ENCODE results near the gene C1orf226. TPM values are rescaled to one million over a fixed set of nuclear protein-coding genes. Genes with fewer than 3 reads are reported as not detected.

Gene C1orf226
- total and polyA plus RNA-seq, 9 of the 15 experiments (the other 6 are each of a cell fraction or from before 2014, with no cell fraction given) = 0.10 to 1.4 (median 0.47) TPM

- no peak for TF ChIP-seq ZNF324 (CRISPR knock-in tag; IDR thresholded peaks at IDR 0.05)
- TF ChIP-seq KDM2B (CRISPR knock-in tag; IDR thresholded peaks at IDR 0.05) = no peak
- TF ChIP-seq ZNF707 (CRISPR knock-in tag; conservative IDR thresholded peaks at IDR 0.05) = no peak
- TF ChIP-seq, protein P1, sequence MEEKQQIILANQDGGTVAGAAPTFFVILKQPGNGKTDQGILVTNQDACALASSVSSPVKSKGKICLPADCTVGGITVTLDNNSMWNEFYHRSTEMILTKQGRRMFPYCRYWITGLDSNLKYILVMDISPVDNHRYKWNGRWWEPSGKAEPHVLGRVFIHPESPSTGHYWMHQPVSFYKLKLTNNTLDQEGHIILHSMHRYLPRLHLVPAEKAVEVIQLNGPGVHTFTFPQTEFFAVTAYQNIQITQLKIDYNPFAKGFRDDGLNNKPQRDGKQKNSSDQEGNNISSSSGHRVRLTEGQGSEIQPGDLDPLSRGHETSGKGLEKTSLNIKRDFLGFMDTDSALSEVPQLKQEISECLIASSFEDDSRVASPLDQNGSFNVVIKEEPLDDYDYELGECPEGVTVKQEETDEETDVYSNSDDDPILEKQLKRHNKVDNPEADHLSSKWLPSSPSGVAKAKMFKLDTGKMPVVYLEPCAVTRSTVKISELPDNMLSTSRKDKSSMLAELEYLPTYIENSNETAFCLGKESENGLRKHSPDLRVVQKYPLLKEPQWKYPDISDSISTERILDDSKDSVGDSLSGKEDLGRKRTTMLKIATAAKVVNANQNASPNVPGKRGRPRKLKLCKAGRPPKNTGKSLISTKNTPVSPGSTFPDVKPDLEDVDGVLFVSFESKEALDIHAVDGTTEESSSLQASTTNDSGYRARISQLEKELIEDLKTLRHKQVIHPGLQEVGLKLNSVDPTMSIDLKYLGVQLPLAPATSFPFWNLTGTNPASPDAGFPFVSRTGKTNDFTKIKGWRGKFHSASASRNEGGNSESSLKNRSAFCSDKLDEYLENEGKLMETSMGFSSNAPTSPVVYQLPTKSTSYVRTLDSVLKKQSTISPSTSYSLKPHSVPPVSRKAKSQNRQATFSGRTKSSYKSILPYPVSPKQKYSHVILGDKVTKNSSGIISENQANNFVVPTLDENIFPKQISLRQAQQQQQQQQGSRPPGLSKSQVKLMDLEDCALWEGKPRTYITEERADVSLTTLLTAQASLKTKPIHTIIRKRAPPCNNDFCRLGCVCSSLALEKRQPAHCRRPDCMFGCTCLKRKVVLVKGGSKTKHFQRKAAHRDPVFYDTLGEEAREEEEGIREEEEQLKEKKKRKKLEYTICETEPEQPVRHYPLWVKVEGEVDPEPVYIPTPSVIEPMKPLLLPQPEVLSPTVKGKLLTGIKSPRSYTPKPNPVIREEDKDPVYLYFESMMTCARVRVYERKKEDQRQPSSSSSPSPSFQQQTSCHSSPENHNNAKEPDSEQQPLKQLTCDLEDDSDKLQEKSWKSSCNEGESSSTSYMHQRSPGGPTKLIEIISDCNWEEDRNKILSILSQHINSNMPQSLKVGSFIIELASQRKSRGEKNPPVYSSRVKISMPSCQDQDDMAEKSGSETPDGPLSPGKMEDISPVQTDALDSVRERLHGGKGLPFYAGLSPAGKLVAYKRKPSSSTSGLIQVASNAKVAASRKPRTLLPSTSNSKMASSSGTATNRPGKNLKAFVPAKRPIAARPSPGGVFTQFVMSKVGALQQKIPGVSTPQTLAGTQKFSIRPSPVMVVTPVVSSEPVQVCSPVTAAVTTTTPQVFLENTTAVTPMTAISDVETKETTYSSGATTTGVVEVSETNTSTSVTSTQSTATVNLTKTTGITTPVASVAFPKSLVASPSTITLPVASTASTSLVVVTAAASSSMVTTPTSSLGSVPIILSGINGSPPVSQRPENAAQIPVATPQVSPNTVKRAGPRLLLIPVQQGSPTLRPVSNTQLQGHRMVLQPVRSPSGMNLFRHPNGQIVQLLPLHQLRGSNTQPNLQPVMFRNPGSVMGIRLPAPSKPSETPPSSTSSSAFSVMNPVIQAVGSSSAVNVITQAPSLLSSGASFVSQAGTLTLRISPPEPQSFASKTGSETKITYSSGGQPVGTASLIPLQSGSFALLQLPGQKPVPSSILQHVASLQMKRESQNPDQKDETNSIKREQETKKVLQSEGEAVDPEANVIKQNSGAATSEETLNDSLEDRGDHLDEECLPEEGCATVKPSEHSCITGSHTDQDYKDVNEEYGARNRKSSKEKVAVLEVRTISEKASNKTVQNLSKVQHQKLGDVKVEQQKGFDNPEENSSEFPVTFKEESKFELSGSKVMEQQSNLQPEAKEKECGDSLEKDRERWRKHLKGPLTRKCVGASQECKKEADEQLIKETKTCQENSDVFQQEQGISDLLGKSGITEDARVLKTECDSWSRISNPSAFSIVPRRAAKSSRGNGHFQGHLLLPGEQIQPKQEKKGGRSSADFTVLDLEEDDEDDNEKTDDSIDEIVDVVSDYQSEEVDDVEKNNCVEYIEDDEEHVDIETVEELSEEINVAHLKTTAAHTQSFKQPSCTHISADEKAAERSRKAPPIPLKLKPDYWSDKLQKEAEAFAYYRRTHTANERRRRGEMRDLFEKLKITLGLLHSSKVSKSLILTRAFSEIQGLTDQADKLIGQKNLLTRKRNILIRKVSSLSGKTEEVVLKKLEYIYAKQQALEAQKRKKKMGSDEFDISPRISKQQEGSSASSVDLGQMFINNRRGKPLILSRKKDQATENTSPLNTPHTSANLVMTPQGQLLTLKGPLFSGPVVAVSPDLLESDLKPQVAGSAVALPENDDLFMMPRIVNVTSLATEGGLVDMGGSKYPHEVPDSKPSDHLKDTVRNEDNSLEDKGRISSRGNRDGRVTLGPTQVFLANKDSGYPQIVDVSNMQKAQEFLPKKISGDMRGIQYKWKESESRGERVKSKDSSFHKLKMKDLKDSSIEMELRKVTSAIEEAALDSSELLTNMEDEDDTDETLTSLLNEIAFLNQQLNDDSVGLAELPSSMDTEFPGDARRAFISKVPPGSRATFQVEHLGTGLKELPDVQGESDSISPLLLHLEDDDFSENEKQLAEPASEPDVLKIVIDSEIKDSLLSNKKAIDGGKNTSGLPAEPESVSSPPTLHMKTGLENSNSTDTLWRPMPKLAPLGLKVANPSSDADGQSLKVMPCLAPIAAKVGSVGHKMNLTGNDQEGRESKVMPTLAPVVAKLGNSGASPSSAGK (IDR thresholded peaks at IDR 0.05) = no peak
- peak; percentile 99 for TF ChIP-seq TCF3 (CRISPR knock-in tag; IDR thresholded peaks at IDR 0.05)
- TF ChIP-seq TAF9B (IDR thresholded peaks at IDR 0.05; ENCODE audit: partially characterized antibody) = no peak
- TF ChIP-seq HIVEP1 (CRISPR knock-in tag; IDR thresholded peaks at IDR 0.05) = no peak
- TF ChIP-seq RBFOX2 (IDR thresholded peaks at IDR 0.05; ENCODE audit: low read depth, low read length) = no peak
- TF ChIP-seq BCL6 (CRISPR knock-in tag; IDR thresholded peaks at IDR 0.05) = no peak
- TF ChIP-seq PHF20 (IDR thresholded peaks at IDR 0.05; ENCODE audit: partially characterized antibody) = peak; percentile 38
- no peak for TF ChIP-seq HOXB6 (CRISPR knock-in tag; IDR thresholded peaks at IDR 0.05; ENCODE audit: borderline replicate concordance)
- TF ChIP-seq, protein P2, sequence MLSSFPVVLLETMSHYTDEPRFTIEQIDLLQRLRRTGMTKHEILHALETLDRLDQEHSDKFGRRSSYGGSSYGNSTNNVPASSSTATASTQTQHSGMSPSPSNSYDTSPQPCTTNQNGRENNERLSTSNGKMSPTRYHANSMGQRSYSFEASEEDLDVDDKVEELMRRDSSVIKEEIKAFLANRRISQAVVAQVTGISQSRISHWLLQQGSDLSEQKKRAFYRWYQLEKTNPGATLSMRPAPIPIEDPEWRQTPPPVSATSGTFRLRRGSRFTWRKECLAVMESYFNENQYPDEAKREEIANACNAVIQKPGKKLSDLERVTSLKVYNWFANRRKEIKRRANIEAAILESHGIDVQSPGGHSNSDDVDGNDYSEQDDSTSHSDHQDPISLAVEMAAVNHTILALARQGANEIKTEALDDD (IDR thresholded peaks at IDR 0.05) = peak; percentile 97
- no peak for TF ChIP-seq GABPB1 (CRISPR knock-in tag; IDR thresholded peaks at IDR 0.05)
- TF ChIP-seq RUNX1 (IDR thresholded peaks at IDR 0.05; ENCODE audit: low read depth) = peak; percentile 93
- no peak for TF ChIP-seq MEF2D (tag; conservative IDR thresholded peaks at IDR 0.05; ENCODE audit: low read depth)
- no peak for TF ChIP-seq ZNF696 (CRISPR knock-in tag; conservative IDR thresholded peaks at IDR 0.05)
- TF ChIP-seq ZNF785 (CRISPR knock-in tag; IDR thresholded peaks at IDR 0.05) = no peak
Measured at GRCh38 chr1:162386292-162387225, 5.0 kb downstream of the C1orf226 start (continued).
